Breast epithelium (tissue), 4 donors: Measurements from ENCODE around the gene POU2F3. TPM values are rescaled to one million over a fixed set of nuclear protein-coding genes. Genes with fewer than 3 reads are reported as not detected.

Experiments used
- DNase-seq, 2 donors: peaks; one replicate each; pipeline ENCODE4 v3.0.0-alpha.2; 2019; ENCODE audit warnings: low spot score in 2 of 2
- H3K27ac ChIP-seq, 2 donors: fragments of 200-600 bp; sonication (generic) in 1 of 2; one replicate each; pipeline ENCODE4 v1.5.1; 2016 to 2019; ENCODE audit warnings: mild to moderate bottlenecking in 1 of 2
- H3K27me3 ChIP-seq, 2 donors: fragments of 200-600 bp; sonication (generic) in 1 of 2; one replicate each; pipeline versions ENCODE4 v1.5.1 to v1.6.0; 2017 to 2019; ENCODE audit warnings: control low read depth in 1 of 2, mild to moderate bottlenecking in 1 of 2
- H3K36me3 ChIP-seq: fragments of 200-600 bp; one replicate; pipeline ENCODE4 v1.5.1; 2019
- H3K4me1 ChIP-seq, 2 donors: fragments of 200-600 bp; sonication (generic); one replicate each; pipeline ENCODE4 v1.5.1; 2016 to 2019; ENCODE audit warnings: control low read depth in 1 of 2
- H3K4me3 ChIP-seq, 3 donors: fragments of 200-600 bp; sonication (generic); 1 replicate in 2 of 3; 2 replicates in 1 of 3; pipeline ENCODE4 v1.5.1; 2016 to 2019; ENCODE audit warnings: mild to moderate bottlenecking in 3 of 3, moderate library complexity in 2 of 3
- H3K9me3 ChIP-seq, 2 donors: fragments of 200-600 bp; sonication (generic) in 1 of 2; one replicate each; pipeline ENCODE4 v1.5.1; 2016 to 2019; ENCODE audit warnings: control low read depth in 1 of 2
- CTCF ChIP-seq, 3 donors: fragments of 450-650 bp; IDR thresholded peaks; one replicate each; pipeline ENCODE4 v1.5.1; 2016 to 2017; ENCODE audit warnings: antibody characterized with exemption in 3 of 3, mild to moderate bottlenecking in 3 of 3, moderate library complexity in 3 of 3
- POLR2A ChIP-seq: fragments of 450-650 bp; IDR thresholded peaks from one replicate; pipeline ENCODE4 v1.6.1; 2016; ENCODE audit warnings: antibody characterized with exemption, mild to moderate bottlenecking, moderate library complexity
- POLR2AphosphoS5 ChIP-seq, 3 donors: sonication (generic); formaldehyde crosslinking; IDR thresholded peaks; one replicate each; pipeline ENCODE4 v1.6.1; 2017; ENCODE audit warnings: antibody characterized with exemption in 3 of 3
- intact Hi-C: fragments of 100-400 bp; cut with DNase I; formaldehyde crosslinking; loops from one replicate; pipeline ENCODE4 v1.15.1; 2023; ENCODE audit warnings: low total_unique reads
- total RNA-seq, 3 donors: library from RNA; depleted of rRNA; stranded (reverse); fragments of >200 nt; gene quantifications; one replicate each; pipeline ENCODE4 v1.1.0, GENCODE V29; 2016

POU2F3 gene
- total RNA-seq, 3 donors from 2014 or later: 3.9 to 7.0 TPM; not detected in 1

- Histone ChIP-seq H3K36me3 (no peaks in the 10 kb centered on the region), H3K9me3 (no peaks in the 10 kb centered on the region), H3K27me3 (no peaks in the 10 kb centered on the region), H3K4me1 (peaks cover 0 to 11% of the 10 kb centered on the region in 2 donors), H3K27ac (peak overlapping the region in 1 of 2 donors; percentile 71), H3K4me3 (no peak overlapping the region)
- no peak for DNase-seq
- intact Hi-C loops: no loop called here
- no peak for TF ChIP-seq POLR2AphosphoS5 (IDR thresholded peaks at IDR 0.05)
- no peak for TF ChIP-seq CTCF (IDR thresholded peaks at IDR 0.05)
- no peak for TF ChIP-seq POLR2A
These were observed 106.3 kb downstream of the POU2F3 start for GRCh38 chr11:120346233-120346632.

DNA sequence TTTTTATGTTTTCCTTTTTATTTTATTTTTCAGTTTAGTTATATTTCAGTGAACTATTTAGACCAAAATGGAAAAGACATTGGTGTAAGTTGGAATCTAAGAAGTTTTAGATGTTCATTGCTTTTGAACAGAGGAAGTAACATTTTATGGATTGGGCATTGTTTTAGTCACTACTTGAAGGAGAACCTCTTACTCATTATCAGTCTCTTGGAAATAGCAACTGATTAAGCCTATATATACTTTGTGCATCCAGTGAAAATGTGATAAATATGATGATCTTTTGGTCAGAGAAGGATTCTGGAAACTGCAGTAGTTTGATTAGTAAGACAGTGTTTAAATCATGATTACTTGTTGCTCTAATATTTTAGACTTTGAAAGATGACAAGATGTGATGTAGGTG, 110.7 kb downstream of the POU2F3 start:
- no peak for TF ChIP-seq CTCF (IDR thresholded peaks at IDR 0.05)
- no peak for TF ChIP-seq POLR2A
- TF ChIP-seq POLR2AphosphoS5 (IDR thresholded peaks at IDR 0.05): no peak
- Histone ChIP-seq H3K27me3 (no peaks in the 10 kb centered on the region), H3K4me1 (peaks cover 0 to 4% of the 10 kb centered on the region in 2 donors), H3K9me3 (no peaks in the 10 kb centered on the region), H3K4me3 (no peak overlapping the region), H3K36me3 (no peaks in the 10 kb centered on the region), H3K27ac (no peak overlapping the region)
- intact Hi-C loops: no loop called here
- no peak for DNase-seq

DNA sequence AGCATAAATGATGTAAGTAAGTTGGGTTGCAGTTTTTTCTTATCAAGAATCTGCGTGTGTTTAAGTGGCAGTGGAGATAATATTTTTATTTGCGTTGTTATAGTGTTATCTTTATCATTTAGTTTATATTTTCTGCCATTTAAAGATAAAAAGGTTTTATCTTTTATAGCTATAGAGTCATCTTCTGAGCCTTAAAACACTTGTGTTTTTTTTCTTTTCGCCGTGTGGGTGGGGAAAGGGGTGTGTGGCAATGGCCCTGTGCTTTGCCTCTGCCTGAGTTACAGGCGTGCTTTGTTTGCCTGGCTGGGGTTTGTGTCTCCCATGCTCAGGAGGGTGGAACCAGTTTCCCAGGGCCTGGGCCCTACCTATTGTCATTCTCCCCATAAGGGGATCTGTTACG, 112.5 kb downstream of the POU2F3 start:
- intact Hi-C loops: no loop called here
- Histone ChIP-seq H3K27me3 (no peaks in the 10 kb centered on the region), H3K27ac (no peak overlapping the region), H3K4me3 (no peak overlapping the region), H3K4me1 (peaks cover 0 to 4% of the 10 kb centered on the region in 2 donors), H3K9me3 (no peaks in the 10 kb centered on the region), H3K36me3 (no peaks in the 10 kb centered on the region)
- no peak for TF ChIP-seq CTCF (IDR thresholded peaks at IDR 0.05)
- TF ChIP-seq POLR2AphosphoS5 (IDR thresholded peaks at IDR 0.05): no peak
- no peak for TF ChIP-seq POLR2A
- DNase-seq: no peak

- H3K4me3 ChIP-seq: no peak overlapping the region
- no peak for DNase-seq
- no peaks in the 10 kb centered on the region for H3K27me3 ChIP-seq
- H3K36me3 ChIP-seq: no peaks in the 10 kb centered on the region
- H3K9me3 ChIP-seq: no peaks in the 10 kb centered on the region
- no peak for TF ChIP-seq POLR2A
- TF ChIP-seq CTCF (IDR thresholded peaks at IDR 0.05): no peak
- TF ChIP-seq POLR2AphosphoS5 (IDR thresholded peaks at IDR 0.05): no peak
- no peak overlapping the region for H3K27ac ChIP-seq
- H3K4me1 ChIP-seq: peaks cover 0 to 3% of the 10 kb centered on the region in 2 donors
- intact Hi-C loops: no loop called here
These were observed 114.1 kb downstream of the POU2F3 start for GRCh38 chr11:120354068-120354467.

DNA sequence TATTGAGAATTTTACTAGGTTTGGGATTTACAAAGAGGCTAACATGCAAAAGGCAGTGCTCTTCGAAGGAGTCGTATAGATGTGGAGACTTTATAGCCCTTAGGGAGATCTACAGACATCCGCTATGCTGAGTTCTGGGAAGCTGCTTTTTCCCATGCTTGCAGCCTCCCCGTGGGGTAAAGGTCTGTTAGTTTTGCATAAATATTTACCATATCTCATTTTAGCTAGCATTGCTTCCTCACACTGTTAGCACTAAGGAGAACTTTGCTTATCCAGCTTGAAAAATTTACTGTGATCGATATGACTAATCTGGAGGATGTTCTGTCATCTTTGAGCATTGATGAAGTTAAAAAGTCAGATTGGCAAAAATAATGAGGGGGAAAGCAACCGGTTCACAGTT, 114.8 kb downstream of the POU2F3 start:
- TF ChIP-seq POLR2A (no peak), POLR2AphosphoS5 (IDR thresholded peaks at IDR 0.05) (no peak), CTCF (IDR thresholded peaks at IDR 0.05) (no peak)
- DNase-seq: no peak
- H3K9me3 ChIP-seq: no peaks in the 10 kb centered on the region
- H3K36me3 ChIP-seq: no peaks in the 10 kb centered on the region
- H3K4me3 ChIP-seq: no peak overlapping the region
- H3K27ac ChIP-seq: no peak overlapping the region
- no peaks in the 10 kb centered on the region for H3K4me1 ChIP-seq
- H3K27me3 ChIP-seq: no peaks in the 10 kb centered on the region
- intact Hi-C loops: no loop called here
